RPMI8226 (cell line): Measurements from ENCODE around the gene ITGA3.

Experiments
- DNase-seq: peaks from one replicate; pipeline ENCODE4 v3.0.0-alpha.2; 2015

The ITGA3 gene

DNA sequence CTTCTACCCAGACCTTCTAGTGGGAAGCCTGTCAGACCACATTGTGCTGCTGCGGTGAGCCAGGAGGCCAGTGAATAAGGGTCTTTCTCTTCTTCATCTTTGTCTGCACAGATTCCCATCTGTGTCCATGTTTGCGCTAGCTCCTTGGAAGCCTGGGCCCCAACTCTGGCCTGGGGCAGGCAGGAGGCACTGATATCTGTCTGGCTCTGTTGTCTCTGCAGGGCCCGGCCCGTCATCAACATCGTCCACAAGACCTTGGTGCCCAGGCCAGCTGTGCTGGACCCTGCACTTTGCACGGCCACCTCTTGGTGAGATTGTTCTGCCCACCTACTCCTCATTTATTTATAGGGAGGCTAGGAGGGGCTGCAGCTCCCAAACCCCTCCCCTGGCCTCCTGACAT is 18.3 kb downstream of the ITGA3 start:
- DNase-seq = no peak

DNA sequence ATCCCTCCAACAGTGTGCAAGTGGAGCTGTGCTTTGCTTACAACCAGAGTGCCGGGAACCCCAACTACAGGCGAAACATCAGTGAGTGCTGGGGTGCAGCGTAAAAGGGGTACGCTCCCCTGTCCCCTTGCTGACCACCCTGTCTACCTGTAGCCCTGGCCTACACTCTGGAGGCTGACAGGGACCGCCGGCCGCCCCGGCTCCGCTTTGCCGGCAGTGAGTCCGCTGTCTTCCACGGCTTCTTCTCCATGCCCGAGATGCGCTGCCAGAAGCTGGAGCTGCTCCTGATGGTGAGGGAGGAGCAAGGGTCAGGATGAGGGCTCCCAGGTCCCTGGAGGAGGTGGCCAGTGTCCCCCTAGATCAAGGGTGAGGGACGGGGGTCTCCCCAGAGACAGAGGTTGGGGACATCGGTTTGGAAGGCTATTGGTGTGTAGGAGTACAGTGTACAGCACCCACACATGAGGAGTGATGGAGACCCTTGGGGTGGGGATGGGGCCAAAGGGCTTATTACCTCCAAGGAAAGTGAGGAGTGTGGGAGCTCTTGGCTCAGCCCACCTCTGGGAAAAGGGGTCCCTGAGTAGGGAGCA is 19.6 kb downstream of the ITGA3 start:
- DNase-seq = no peak

DNA sequence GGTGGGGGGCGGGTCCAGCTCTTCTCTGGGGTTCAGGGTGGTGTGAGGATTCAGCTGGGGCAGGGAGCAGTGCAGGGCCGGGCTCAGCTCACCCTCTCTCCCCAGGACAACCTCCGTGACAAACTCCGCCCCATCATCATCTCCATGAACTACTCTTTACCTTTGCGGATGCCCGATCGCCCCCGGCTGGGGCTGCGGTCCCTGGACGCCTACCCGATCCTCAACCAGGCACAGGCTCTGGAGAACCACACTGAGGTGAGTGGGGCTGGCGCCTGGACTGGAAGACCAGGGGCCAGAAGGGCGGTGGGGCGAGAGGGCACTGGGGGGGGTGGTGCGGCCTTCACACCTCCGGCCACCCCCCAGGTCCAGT is 20.3 kb downstream of the ITGA3 start:
- DNase-seq = no peak

DNA sequence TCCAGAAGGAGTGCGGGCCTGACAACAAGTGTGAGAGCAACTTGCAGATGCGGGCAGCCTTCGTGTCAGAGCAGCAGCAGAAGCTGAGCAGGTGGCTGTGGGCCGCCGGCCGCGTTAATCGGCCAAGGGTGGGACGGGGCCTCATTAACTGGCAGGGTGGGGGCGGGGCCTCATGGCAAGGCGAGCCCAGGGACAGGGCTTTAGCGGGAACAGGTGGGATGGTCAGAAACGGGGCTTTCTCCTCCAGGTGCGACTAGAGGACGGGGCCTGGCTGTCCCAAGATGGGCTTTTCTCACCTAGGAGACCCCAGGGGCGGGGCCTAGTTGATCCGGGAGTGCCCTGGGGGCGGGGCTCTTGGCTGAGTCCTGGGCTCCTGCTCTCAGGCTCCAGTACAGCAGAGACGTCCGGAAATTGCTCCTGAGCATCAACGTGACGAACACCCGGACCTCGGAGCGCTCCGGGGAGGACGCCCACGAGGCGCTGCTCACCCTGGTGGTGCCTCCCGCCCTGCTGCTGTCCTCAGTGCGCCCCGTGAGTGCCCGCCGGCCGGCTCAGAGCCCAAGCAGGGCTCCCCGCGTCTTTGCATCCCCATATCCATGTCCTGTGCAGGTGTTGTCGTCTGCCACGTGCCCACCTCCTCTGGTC is 20.8 kb downstream of the ITGA3 start:
- DNase-seq = no peak

DNA sequence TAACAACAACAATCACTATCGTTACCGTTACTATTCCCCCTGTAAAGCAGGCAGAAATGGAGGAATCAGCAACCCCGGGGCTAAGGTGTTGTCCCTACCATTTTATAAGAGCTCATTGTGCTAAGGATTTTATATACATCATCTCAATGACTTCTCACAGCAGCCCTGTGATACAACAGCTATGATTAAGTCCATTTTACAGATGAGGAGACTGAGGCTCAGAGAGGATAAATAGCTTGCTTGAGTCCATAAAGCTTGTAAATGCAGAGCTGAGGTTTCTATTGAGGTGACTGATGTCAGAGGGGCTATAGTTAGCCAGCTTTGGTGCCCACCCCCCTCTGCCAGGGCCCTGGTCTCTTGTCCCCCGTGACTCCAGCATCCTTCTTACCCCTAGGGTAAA is 22.5 kb downstream of the ITGA3 start:
- DNase-seq = no peak

DNA sequence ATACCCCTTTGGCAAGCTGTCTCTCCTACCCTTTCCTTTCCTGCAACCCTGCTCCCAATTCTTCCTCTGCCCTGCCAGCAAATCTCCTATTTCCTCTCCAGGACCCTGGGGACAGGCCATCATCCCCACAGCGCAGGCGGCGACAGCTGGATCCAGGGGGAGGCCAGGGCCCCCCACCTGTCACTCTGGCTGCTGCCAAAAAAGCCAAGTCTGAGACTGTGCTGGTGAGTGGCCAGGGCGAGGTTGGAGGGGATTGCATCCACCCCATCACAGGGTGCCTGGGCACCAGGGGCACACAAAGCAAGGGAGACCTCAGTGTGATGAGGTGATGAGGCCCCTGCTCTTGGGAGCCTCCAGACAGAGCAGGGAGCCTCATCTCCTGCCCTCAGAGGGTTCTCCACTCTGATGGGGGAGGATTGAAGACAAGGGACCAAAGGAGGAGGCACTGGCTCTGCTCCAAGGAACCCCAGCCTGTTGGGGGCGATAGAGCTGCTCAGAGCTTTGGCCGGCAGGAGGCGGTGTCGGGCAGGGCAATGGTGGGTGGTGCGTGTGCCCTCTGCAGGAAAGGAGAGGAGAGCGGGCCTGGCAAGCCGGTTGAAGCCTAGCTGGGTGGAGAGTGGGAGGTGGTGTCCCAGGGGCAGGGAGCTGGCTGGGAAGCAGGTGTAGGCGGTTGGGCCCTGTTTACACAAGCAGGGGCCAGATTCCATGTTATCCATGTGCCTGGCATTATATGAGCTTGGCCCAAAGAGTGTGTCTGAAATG is 23.6 kb downstream of the ITGA3 start:
- no peak for DNase-seq

DNA sequence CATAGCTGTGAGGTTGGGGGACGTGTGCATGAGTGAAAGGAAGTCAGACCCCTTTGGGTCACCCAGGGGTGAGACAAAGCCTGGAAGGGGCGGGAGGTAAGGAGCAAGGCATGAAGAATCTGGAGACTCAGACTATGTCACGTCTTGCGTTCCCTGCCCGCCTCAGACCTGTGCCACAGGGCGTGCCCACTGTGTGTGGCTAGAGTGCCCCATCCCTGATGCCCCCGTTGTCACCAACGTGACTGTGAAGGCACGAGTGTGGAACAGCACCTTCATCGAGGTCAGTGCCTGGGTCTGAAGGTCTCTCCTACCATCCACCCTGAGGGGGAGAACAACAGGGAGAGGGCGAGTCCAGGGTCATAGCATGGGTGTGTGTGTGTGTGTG is 24.2 kb downstream of the ITGA3 start:
- DNase-seq = no peak

DNA sequence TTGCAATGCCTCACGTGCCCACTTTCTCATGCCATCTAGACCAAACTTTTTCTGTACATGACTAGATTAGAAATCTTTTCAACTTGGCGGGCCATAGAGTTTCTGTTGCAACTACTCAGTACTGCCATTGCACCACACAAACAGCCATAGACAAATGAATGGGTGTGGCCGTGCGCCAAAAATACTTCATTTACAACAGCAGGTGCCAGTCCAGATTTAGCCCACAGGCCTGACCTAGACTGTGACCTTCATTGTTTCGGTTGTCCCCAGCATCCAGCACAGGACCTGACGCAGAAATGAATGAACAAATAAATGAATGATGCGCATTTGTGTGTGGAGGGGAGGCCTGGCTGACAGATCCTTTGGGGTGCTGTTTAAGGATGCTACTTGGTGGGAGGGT is 24.9 kb downstream of the ITGA3 start:
- peak; percentile 89 for DNase-seq

DNA sequence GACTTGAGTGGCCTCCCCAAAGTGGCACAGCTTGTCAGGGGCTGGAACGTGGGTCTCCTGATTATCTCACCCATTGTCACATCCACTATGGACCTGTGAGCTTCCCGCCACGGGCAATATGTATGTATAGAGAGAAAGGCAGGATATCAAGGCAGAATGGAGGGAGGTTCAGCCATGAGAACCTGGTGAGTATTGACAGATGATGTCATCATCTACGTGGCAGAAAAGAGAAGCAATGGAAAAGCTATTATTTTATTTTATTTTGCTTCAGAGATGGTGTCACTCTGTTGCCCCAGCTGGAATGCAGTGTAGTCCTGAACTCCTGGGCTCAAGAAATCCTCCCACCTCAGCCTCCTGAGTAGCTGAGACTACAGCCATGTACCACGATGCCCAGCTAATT is 25.8 kb downstream of the ITGA3 start:
- no peak for DNase-seq

DNA sequence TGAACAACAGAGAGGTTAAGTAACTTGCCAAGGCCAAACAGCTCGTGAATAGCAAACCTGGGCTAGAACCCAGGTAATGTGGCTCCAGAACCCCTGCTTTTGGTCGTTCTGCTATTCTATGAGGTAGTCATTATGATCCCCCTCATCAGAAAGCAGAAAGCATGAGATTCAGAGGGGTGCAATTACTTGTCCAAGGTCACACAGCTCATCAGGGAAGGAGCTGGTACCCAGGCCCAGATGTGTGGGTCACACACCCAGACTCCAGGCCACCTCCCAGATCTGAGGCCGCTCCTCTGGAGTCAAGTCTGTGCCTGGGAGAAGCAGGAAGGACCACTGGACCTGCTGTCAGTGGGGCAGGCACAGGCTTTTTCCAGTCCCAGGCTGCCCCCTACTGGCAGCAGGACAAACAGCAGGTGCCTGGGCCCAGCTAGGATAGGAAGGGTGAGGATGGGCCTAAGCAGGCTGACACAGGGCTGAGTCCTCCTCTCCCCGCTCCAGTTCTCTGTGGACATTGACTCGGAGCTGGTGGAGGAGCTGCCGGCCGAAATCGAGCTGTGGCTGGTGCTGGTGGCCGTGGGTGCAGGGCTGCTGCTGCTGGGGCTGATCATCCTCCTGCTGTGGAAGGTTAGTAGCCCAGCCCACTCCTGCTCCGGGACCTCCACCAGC is 31.5 kb downstream of the ITGA3 start:
- DNase-seq = peak; percentile 72

DNA sequence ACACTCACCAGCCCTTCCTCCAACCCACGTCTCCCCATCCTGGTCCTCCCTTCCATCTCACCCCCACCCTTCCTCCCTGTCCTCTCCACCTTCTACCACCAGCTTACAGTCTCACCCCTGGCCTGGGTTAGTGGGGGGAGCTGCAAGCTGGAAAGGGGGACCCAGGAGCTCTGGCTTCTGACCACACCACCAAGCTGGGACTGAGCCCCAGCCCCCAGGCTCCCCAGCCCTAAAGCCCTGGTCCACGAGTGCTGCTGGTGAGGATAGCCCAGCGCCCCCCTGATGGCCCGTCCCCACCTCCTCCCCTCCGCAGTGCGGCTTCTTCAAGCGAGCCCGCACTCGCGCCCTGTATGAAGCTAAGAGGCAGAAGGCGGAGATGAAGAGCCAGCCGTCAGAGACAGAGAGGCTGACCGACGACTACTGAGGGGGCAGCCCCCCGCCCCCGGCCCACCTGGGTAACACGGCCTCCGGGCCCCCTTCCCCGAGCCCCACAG is 32.0 kb downstream of the ITGA3 start:
- DNase-seq = no peak

DNA sequence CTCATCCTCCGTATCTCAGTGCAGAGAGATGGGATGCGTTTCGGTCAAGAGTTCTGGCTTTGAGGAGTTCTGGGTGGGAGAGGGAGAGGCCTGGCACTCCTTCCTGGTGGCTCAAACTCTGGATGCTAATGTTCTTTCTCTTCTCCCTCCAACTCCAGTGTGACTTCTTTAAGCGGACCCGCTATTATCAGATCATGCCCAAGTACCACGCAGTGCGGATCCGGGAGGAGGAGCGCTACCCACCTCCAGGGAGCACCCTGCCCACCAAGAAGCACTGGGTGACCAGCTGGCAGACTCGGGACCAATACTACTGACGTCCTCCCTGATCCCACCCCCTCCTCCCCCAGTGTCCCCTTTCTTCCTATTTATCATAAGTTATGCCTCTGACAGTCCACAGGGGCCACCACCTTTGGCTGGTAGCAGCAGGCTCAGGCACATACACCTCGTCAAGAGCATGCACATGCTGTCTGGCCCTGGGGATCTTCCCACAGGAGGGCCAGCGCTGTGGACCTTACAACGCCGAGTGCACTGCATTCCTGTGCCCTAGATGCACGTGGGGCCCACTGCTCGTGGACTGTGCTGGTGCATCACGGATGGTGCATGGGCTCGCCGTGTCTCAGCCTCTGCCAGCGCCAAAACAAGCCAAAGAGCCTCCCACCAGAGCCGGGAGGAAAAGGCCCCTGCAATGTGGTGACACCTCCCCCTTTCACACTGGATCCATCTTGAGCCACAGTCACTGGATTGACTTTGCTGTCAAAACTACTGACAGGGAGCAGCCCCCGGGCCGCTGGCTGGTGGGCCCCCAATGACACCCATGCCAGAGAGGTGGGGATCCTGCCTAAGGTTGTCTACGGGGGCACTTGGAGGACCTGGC is 33.3 kb downstream of the ITGA3 start:
- DNase-seq = no peak

DNA sequence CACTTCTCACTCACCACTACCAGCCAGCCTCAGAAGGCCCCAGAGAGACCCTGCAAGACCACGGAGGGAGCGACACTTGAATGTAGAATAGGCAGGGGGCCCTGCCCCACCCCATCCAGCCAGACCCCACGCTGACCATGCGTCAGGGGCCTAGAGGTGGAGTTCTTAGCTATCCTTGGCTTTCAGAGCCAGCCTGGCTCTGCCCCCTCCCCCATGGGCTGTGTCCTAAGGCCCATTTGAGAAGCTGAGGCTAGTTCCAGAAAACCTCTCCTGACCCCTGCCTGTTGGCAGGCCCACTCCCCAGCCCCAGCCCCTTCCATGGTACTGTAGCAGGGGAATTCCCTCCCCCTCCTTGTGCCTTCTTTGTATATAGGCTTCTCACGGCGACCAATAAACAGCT is 34.2 kb downstream of the ITGA3 start:
- no peak for DNase-seq

DNA sequence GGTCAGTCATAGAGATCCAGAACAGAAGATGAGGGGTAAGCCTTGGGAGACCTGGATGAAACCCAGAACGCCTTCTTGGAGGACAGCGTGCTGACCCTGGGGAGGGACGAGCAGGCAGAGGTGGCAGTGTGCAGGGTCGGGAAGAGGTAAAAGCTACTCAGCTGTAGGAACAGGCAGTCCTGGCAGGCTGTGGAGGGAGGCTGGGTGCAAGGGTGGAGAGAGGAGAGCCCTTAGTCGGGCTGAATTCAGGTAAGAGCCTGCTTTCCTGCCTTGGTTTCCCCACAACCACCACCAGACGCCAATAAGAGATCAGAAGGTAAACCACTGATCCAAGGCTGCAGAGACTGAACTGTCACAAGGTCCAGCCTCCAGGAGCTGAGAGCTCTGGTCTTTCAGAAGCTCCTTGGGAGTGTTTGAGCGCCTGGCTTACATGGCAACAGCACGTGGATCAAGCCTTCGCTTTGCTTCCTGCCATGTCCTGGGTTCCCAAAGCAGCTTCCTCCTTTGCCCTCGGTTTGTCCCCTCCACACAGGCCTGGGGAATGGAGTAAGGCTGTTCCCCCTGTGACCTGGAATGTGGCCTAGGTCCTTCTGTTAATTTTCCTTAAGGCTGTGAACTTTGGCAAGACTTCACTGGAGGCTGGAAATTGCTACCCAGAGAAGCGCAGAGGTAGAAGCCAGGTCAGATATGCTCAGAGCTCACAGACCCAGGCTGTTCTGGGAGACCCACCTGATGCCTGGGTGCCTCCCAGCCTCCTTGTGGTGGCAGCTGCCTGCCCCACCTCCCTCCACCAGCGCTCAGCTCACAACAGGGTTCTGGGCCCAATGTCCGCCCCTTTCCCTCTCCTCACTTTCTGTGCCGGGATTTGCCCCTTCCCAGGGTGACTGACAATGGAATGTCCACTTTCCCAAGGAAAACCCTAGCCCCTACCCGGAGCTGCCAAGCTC is 35.3 kb downstream of the ITGA3 start:
- DNase-seq = no peak

DNA sequence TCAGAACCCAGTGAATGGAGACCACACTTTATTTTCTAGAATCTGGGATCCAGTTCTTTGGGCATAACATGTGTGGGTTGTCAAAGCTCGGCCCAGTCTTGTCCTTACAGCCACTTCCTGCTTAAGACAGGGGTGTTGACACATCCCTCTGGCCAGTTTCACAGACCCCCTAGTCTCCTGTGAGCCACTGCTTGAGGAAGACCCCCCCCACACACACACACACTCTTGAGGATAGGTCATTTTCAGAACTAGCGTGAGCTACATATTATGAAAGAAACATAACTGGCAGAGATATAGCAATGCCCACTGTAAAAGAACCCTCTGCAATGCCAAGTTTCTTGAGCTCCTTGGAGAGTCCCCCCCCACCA is 36.0 kb downstream of the ITGA3 start:
- no peak for DNase-seq

DNA sequence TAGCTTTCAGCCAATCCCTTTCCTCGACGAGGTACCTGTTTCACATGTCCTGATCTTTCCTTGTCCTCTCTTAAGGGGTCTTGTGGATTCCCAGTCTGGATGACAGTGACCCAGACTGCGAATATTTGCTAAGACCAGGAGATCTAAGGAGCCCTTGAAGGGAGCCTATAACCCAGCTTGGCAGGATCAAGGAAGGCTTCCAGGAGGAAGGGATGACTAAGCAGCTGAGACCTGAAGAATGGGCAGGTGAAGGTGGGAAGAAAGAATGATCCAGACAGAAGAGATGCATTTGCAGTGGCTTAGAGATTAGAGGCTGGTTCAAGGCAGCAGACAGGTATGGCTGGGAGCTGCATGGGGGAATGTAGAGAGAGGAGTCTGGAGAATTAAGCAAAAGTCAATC is 37.3 kb downstream of the ITGA3 start:
- DNase-seq = no peak

DNA sequence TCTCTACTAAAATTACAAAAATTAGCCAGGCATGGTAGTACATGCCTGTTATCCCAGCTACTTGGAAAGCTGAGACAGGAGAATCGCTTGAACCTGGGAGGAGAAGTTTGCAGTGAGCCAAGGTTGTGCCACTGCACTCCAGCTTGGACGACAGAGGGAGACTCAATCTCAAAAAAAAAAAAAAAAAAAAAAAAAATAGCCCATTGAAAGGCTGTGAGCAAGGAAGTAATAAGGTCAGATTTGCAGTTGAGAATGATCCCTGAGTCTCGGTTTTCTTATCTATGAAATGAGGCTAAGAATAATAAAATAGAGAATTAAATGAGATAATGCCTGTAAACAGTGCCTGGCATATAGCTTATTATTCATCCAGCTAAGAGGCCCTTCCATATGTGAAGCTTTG is 37.9 kb downstream of the ITGA3 start:
- DNase-seq = no peak

DNA sequence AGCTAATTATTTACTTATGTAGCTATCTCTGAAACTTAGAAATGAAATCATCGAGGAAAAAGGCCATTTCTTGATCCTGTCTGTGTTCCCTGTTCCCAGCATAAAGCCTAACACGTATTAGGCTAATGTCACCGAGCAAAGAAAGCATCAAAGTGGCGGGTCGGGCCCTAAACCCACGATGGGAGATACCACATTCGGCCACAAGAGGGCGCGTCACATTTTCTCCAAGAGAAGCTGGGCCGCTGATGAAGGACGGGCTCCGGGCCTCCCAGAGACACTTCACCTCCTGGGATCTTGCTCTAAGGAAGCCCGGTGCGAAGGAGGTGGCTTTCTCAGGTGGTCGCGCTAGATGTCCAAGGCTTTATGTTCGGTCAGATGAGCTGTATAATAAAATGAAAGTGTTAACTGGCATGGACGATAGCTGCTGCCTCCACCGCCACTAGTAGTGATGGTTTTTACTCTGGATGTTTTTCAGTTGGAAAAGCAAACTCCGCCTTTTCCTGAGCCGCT is 38.4 kb downstream of the ITGA3 start:
- peak; percentile 87 for DNase-seq

DNA sequence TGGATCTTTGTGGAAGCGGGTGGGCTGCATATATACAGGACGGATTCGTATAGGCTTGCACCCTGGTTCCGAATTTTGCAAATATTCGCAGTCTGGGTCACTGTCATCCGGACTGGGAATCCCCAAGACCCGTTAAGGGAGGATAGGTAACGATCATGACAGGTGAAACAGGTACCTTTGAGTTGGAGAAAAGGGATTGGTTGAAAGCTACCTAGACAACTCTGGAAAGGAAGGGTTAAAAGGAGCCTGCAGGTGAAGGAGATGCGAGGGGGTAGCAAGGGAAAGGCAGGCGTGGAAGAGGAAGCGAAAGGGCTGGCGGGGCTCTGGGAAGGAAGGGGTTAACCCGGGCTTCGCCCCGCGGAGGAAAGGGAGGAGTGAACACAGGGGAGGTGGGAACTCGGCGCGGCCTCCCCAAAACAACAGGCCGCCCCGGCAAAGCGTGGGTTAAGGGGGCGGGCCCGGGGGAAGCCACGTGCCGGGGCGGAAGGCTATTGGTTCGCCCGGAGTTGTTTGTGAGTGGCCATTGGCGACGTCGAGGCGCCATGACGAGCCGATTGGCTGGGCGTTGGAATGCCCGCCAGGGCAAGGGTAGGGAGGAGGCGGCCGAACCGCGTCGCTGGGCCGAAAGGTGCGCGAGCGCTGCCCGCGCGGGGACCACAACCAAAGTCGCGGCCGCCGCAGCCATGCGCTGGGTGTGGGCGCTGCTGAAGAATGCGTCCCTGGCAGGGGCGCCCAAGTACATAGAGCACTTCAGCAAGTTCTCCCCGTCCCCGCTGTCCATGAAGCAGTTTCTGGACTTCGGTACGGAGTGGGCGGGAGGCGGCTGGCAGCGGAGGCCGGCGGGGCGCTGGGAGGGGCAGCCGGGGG is 39.1 kb downstream of the ITGA3 start, which contains the start of gene PDK2:
TSS of gene PDK2 (plus strand) at position 599 of the 867 bp plus-strand sequence. CDS start at position 684, 85 bp downstream.
- DNase-seq = peak; percentile 98

DNA sequence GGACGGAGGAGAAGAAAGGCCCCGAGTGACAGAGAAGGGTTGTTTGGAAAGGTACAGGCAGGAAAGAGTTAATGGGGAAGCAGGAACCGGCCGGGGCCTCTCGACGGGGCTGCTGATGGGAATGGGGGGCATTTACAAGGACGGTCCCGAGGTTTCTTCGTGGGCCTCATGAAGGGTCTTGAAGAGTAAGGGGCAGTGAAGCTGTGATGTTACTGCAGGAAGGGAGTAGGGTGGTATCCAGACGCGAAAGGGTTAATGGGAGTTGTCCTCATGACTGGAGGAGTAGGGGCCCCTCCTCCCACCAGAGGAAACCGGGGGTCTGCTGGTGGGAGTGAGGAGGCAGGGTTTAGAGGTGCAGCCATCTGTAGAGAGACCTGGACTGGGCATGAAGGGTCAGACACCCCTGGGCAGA is 39.7 kb downstream of the ITGA3 start:
- no peak for DNase-seq
